ENCODE measurements around the gene PPP1R16B. TPM values are rescaled to one million over a fixed set of nuclear protein-coding genes. Genes with fewer than 3 reads are reported as not detected.

PPP1R16B gene
- total RNA-seq, 2 donors from 2014 or later = 1.6 to 4.7 TPM

GRCh38 chr20:38829296-38829875 is 23.9 kb downstream of the PPP1R16B start:
- TF ChIP-seq CTCF (IDR thresholded peaks at IDR 0.05) = no peak
- no peak for TF ChIP-seq POLR2A (IDR thresholded peaks at IDR 0.05)
- intact Hi-C loops (cut with DNase I) = no loop called here
- Histone ChIP-seq H3K9me3 (no peaks in the 10 kb centered on the region), H3K4me3 (no peak overlapping the region), H3K36me3 (replicated peaks in 1 of 2; ENCODE audit: insufficient read depth in 1 of 2, low read depth in 2 of 2) (no peaks in the 10 kb centered on the region), H3K27ac (no peak overlapping the region), H3K4me1 (peaks cover 9% of the 10 kb centered on the region), H3K27me3 (no peaks in the 10 kb centered on the region)
- no peak for ATAC-seq
- WGBS, 2 donors = 76 to 79% methylated on average over 5 to 7 of the region's 7 CpGs
- no peak for DNase-seq

GRCh38 chr20:38830356-38830755 is 24.9 kb downstream of the PPP1R16B start:
- Histone ChIP-seq H3K27ac (no peak overlapping the region), H3K9me3 (no peaks in the 10 kb centered on the region), H3K4me3 (no peak overlapping the region), H3K27me3 (no peaks in the 10 kb centered on the region), H3K36me3 (replicated peaks in 1 of 2; ENCODE audit: insufficient read depth in 1 of 2, low read depth in 2 of 2) (no peaks in the 10 kb centered on the region), H3K4me1 (peaks cover 9% of the 10 kb centered on the region)
- TF ChIP-seq CTCF (IDR thresholded peaks at IDR 0.05) = no peak
- TF ChIP-seq POLR2A (IDR thresholded peaks at IDR 0.05) = no peak
- ATAC-seq (no peak), DNase-seq (no peak)
- 69 to 85% methylated on average over 1 of the region's 1 CpG for WGBS, 2 donors
- intact Hi-C loops (cut with DNase I) = no loop called here

- H3K27me3 ChIP-seq = no peaks in the 10 kb centered on the region
- no peaks in the 10 kb centered on the region for H3K9me3 ChIP-seq
- H3K27ac ChIP-seq = no peak overlapping the region
- DNase-seq (no peak), ATAC-seq (no peak)
- WGBS, 2 donors = 85 to 90% methylated on average over 11 of the region's 11 CpGs
- H3K4me3 ChIP-seq = no peak overlapping the region
- peaks cover 4% of the 10 kb centered on the region for H3K4me1 ChIP-seq
- TF ChIP-seq POLR2A (IDR thresholded peaks at IDR 0.05) (no peak), CTCF (IDR thresholded peaks at IDR 0.05) (no peak)
- intact Hi-C loops (cut with DNase I) = no loop called here
- no peaks in the 10 kb centered on the region for H3K36me3 ChIP-seq (replicated peaks in 1 of 2; ENCODE audit: insufficient read depth in 1 of 2, low read depth in 2 of 2)
Observed at GRCh38 chr20:38831049-38831691, 25.7 kb downstream of the PPP1R16B start.

GRCh38 chr20:38831995-38832620 is 26.6 kb downstream of the PPP1R16B start:
- no peak overlapping the region for H3K4me3 ChIP-seq
- ATAC-seq (no peak), DNase-seq (no peak)
- no peak for TF ChIP-seq CTCF (IDR thresholded peaks at IDR 0.05)
- TF ChIP-seq POLR2A (IDR thresholded peaks at IDR 0.05) = no peak
- no peaks in the 10 kb centered on the region for H3K9me3 ChIP-seq
- H3K27ac ChIP-seq = no peak overlapping the region
- intact Hi-C loops (cut with DNase I) = no loop called here
- H3K27me3 ChIP-seq = no peaks in the 10 kb centered on the region
- H3K4me1 ChIP-seq = no peaks in the 10 kb centered on the region
- H3K36me3 ChIP-seq (replicated peaks in 1 of 2; ENCODE audit: insufficient read depth in 1 of 2, low read depth in 2 of 2) = no peaks in the 10 kb centered on the region
- 68 to 70% methylated on average over 8 of the region's 8 CpGs for WGBS, 2 donors

Data from body of pancreas (tissue), 4 donors.